GM03348 (cell line): ENCODE measurements around the gene KIAA1755.

ENCODE experiments used
- DNase-seq: peaks from one replicate; pipeline ENCODE4 v3.0.0; 2012; ENCODE audit warnings: low spot score

Gene KIAA1755

DNA sequence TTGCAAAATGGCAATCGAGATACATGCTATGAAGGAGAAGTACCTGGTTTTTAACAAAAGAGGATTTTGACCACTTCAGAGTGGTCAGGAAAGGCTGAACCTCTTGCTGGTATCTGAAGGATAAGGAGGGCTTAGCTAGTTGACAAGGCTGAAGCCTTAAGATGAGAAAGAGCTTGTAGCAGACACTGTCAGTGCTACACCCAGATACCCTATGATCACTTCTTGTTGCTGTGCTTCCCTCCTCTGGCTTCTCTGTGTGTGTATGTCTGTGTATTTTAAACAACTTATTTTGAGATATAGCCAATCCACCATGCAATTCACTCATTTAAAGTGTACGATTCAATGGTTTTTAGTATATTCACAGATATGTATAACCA is 56.6 kb downstream of the KIAA1755 start:
- DNase-seq: no peak

DNA sequence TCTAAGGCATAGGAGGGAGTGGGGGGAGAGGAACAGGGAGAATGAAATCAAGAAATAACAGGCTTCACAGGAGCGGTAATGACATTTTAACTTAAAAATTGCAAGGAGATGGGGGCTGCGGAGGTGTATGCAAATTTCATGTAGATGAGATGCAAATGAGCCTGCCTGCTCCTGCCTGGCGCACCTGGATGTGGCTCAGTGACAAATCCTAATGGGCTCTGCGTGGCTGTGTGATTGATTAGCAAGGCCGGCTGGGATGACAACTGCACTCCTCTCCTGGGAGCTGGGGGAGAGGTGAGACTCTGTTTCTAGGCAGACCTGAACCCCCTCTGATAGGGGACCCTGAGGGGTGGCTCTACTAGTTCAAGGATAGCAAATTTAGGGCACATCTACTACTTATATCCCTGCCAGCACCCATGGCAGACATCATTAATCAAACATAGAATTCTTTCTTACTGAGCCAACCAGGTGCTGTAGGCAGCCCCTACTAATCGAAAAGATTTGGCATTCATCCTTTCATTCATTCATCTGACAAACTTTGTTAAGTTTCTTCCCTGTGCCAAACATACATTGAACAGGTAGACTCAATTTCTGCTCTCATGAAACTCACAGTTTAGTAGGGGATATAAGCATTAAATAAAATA is 57.1 kb downstream of the KIAA1755 start:
- no peak for DNase-seq

DNA sequence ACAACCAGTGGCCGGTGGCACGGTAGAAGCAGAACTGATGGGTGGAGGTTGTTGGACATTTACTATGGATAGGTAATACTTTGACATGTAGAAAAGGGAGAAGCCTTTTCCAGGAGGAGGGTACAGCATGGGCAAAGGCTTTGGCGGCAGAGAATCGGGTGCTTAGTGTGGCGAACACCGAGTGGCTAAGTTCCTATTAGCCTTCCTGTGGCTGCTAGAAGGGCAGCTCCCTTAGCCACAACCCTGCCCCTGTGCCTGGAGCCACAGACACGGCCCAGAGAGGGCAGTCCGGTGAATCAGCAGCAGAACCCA is 57.6 kb downstream of the KIAA1755 start:
- DNase-seq: no peak

DNA sequence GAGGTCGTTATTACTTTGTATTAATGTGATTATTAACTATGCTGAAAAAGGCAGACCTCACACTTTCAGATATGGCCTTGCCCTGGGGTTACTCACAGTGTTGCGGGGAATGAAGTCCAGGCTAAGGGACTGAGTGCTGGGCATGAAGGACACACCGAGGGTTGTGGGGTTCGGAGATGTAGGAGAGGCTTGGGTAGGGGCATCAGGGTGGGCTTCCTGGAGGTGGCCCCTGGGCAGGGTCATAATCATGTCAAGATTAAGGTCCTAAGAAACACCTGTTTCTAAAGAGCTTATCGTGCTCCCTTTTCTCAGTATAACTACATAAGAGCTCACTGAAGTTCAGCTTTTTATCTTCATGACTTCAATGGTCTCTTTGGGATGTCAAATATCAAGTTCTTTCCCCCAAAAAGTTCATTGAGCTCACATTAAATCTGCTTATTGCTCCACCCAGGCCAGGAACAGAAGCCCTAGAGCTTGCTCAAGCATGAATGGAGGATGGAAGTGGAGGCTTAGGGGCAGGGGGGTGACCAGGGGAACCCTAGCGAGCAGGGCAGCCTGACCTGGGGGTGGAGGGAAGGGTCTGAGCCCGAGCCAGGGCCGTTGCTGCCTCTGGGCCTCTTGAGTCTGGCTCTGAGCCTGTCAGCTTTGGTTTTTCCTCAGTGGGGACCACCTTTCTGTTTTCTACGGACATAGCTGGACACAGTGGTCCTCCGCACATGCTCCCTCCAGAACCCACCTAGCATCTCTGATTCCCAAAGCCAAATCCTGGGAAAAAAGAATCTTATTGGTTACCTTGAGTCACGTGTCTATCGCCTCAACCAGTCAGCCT is 58.2 kb downstream of the KIAA1755 start:
- DNase-seq: no peak

DNA sequence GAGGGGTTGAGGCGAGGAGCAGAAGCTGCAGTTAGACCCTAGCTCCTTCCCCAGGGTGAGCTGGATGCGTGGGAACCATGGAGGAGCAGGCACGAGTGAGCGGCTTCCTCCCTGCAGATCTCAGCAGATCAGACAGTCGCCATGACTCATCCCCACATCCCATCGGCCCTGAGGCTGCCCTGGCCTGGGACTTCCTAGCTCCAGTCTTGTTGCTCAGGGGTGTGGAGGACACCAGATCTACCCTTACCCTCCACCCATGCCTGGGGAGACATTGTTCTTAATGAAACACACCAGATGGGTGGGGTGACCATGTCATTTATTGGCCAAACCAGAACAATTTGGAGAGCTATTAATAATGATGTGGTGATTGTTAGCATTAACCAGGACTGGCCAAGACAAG is 59.2 kb downstream of the KIAA1755 start:
- peak; percentile 82 for DNase-seq

DNA sequence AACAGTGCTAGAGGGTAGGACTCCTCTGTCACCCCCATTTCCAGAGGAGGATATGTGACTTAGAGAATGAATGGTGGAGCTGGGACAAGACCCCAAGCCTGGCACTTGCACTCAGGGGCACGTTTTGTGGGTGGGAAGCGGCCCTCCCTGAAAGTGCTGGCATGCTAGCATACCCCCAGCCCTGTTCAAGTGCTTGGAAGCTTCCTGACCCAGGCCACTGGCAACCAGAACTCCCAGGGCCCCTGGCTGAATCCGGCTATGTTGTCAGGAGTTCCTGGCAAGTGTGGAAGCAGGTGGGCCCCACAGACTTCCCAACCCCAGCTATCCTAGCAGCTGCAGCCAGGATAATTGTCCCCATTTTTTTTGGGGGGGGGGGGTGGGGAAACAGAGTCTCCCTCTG is 59.9 kb downstream of the KIAA1755 start:
- DNase-seq: no peak

DNA sequence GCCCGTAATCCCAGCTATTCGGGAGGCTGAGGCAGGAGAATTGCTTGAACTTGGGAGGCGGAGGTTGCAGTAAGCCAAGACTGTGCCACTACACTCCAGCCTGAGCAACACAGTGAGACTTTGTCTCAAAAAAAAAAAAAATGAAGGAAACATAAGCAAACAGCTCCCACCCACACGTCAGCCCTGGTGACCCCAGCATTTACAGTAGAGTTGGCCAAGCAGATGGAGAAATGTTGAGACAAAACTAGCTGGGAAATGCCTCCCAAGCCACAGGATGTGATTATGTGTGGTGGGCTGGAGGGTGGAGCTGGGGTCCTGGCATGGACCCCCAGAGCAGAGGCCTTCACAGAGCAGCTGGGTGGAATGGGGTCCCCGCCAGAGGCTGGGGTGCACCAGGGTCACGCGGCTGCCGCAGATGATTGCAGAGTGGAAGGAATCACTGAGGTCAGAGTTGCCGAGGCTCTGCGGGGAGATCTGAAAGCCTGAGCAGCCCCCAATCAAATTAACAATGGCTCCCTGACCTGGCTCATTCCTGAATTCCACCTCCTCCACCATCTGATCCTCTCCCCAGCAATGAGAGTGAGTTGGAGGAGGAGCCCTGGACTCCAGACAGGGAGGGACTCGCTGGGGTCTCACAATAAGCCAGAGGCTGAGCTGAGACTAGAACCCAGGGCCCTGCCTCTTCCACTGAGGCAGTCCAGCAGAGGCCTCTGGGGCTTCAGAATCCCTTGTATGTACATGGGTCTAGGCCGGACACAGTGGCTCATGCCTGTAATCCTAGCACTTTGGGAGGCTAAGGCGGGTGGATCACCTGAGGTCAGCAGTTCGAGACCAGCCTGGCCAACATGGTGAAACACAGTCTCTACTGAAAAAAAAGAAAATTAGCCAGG is 60.8 kb downstream of the KIAA1755 start:
- DNase-seq: no peak

DNA sequence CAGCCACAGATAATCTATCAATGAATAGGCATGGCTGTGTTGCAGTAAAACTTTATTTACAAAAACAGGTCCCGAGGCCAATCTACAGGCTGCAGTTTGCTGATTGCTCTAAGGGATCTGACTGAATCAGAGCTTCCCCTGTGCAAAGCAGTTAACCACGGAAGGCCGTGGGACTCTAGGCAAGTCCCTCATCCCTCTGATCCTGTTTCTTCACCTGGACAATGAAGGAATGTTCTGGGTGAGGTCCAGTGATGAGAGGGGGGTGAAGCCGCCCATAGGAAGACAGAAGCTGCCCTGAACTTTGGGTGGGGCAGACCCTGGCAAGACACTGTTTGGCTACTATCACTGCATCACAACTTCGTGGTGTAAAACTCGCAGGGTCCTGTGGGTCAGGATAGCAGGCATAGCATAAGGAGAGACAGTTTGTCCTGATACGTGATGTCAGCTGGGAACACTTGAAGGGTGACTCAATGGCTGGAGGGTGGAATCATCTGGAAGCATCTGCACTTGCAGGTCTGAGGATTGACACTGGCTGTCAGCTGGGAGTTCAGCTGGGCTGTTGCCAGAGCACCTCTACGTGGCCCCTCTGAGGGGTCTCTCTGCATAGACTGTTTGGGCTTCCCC is 62.2 kb downstream of the KIAA1755 start:
- no peak for DNase-seq

DNA sequence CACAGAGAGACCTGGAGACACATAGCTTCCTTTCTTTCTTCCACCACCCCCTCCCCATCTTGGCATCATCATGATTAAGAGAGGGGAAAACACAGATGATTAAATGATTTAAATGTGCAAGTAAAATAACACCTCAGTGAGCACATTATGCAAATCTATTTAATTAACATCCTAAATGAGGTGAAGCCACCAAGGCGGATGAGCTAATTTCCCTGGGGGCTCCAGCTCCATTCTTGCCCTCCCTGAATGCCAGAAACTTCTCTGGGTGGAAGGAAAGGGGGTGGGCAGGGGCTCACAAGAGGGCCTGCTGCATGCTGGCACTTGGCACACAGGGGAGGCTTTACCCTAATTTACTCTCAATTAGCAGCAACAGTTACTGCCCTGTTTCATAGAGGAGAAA is 62.9 kb downstream of the KIAA1755 start:
- DNase-seq: no peak

DNA sequence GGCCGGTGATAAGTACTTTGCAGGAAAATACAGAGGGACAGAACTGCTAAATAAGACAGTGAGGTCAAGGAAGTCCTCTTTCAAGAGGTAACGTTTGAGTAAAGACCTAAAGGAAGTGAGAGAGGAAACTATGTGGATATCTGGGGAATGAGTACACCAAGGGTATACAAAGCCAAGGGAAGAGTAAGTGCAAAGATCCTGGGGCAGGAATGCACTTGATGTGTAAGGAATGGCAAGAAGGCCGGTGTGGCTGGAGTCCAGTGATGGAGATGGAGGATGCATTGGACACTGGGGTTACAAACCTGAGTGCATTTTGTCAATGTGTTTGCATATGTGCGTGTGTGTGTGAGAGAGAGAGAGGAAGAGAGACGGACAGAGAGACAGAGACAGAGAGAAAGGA is 63.3 kb downstream of the KIAA1755 start:
- no peak for DNase-seq

DNA sequence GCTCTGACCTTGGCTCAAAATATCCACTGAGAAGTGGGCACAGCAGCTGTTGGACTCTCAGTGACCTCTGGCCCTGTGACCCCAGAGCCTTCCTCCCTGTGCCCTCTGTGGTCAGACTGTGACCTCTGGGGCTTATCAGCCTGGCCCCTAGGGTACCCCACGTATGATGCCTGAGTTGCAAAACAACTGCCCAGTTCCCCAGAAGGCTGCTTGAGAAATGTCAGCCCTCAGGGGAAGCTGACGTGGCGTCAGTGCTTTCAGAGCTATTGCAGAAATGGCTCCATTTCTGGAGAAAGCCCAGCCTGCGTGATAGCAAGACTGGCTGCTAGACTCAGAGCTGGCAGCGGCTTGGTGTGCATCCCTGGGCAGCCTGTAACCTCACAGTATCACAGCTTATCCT is 63.9 kb downstream of the KIAA1755 start:
- DNase-seq: no peak

DNA sequence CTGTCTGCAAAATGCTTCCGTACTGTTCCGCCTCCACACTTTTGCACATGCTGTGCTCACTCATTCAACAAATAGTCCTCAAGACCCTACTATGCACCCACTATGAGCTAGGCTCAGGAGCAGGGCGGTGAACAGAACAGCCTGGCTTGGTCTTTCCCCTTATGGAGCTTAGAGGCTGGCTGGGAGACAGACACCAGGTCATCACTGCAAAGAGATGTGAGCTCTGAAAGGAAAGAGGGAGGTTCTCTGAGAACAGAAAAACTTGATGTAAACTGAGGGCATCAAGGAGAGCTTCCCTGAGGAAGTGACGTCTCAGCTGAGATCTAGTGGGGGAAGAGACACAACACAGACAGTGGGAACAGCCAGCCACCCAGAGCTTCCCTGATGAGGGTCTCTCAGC is 64.5 kb downstream of the KIAA1755 start:
- no peak for DNase-seq

DNA sequence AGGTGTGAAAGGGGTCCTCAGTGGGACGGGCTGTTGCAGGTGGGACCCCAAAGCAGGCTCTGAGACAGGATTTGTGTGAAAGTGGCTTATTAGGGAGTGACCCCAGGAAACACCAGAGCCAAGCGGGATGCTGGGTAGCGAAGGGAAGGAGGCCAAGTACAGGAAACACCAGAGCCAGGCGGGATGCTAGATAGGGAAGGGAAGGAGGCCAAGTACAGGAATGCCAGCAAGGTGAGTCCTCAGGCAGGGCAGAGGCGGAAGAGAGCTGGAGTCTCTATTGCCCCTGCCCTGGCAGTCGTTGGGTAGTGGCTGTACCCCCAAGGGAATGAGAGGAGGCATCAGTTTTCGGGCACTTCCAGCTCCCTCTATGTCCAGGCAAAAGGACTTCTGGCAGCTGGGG is 65.0 kb downstream of the KIAA1755 start:
- no peak for DNase-seq

DNA sequence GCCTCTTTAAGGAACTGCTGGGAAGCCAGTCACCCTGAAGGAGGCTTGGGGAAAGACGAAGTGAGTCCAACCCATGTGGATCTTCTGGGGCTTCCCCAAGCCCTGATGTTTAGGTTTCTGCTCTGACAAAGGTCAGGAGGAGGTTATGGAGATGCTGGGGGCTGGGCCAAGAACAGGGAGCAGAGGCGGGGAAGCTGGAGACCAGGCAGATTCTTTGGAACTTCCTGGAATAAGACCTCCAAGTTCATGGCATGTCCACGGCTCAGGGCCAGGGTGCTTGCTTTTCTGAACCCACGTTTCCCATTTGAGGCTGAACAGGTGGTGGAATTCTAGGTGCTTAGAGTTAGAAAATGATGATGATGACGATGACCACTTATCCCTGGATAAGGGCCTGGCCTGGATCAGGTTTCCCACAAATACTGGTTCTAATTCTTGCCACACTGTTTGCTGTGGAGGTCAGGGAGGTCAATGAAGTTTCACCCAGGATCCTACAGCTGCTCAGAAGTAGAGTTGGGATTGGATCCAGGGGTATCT is 65.5 kb downstream of the KIAA1755 start:
- DNase-seq: no peak

DNA sequence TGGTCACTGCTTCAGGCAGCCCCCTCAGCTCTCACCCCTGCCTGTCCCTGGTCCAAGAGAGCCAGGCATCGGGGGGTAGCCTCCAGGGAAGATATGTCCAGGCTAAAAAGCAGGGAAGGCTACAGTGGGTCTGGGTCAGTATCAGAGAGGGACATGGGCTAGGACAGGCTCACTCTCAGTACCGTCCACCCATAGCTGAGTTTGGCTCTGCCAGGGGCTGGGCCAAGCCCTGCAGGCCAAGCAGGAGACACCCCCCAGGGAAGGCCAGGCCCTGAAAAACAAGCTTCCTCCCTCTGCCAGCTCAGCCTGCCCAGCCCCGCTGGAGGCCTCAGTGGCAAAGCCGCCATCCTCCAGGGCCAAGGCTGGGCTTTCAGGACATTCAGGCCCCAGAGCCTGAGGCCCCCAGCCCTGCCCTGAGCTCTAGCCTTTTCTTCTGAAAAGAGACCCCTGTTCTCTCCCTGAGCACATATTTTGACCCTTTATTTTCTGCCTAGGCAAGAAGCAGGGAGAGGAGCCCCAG is 66.9 kb downstream of the KIAA1755 start:
- DNase-seq: no peak

DNA sequence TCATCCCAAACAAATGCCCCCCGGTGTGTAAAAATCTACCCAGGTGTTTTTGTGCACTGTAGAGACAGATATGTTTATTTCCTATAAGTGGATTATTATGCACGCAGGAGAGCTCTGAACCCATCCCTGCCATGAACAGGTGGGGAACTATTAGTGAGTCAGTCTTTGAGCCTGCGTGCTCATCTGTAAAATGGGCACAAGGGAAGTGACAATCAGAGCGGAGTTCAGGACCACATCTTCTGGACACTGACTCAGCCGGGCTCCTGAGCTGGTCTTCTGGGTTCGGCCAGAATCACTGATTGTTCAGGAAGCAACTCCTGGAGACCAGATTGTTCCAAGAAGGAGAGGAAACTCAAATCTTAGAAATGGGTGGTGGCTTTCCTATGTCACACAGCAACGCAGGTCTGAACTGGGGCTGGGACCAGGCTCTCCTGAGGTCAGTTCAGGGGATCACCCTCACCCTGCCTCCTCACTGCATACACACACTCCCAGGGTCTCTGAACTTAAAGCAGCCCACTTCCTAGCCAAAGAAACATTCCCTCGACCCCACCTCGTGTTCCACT is 68.1 kb downstream of the KIAA1755 start:
- no peak for DNase-seq

DNA sequence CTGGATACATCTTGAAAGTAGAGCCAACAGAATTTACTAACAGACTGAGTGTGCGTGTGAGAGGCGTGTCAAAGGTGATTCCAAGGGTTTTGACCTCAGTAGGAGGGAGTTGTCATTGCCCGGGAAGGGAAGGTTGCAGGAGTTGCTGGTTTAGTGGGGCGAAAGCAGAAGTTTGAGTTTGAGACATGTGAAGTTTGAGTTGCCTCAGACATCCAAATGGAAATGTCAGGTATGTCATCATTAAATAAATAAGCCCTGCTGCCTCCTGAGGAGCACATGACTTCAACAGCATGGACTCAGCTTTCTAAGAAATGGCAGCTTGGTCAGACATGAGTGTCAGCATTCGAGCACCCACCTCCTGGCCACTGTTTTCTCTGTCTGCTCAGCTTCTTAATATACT is 68.9 kb downstream of the KIAA1755 start:
- no peak for DNase-seq

DNA sequence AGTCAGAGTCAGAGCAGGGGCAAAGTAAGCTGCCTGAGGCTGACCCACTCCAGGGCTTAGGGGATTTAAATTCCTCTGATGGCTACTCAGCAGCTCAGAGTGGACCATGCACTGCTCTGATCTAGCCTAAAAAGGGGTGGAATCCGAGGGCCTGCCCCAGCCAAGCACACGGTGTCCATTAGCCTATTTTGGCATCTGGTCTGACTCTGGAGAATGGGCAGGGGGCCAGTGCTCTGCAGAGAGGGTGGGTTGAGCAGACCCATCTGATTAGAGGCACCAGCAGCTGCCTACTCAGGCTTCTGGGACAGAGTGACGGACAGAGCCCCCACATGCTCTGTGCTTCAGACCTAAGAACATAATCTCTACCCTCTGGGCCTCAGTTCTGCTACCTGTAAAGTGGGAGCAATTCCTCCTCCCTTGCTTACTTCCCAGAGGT is 69.6 kb downstream of the KIAA1755 start:
- no peak for DNase-seq

DNA sequence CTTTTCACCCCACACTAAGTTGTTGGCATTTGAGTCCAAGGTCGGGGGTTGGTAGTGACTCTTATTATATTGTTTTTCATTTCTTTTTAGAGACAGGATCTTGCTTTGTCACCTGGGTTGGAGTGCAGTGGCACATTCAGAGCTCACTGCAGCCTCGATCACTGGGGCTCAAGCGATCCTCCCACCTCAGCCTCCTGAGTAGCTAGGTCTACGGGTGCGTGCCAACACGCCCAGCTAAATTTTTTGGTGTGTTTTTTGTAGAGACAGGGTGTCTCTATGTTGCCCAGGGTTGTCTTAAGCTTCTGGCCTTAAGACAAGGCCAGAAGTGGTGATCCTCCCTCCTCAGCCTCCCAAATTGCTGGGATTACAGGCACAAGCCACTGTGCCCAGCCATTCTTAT is 70.4 kb downstream of the KIAA1755 start:
- no peak for DNase-seq

DNA sequence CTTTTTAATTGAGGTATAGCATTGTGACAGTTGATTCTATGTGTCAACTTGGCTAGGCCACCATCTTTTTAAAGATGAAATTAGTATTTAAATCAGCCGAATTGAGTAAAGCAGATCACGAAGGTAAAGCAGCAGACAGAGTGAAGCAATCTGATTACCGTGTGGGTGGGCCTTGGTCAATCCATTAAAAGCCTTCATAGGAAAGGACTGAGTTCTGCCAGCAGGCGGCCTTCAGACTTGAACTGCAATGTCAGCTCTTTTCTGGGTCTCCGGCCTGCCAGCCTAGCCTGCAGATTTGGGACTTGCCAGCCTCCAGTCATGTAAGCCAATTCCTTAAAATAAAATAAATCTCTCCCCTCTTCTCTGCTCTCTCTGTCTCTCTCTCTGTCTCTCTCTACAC is 73.0 kb downstream of the KIAA1755 start:
- peak; percentile 57 for DNase-seq

DNA sequence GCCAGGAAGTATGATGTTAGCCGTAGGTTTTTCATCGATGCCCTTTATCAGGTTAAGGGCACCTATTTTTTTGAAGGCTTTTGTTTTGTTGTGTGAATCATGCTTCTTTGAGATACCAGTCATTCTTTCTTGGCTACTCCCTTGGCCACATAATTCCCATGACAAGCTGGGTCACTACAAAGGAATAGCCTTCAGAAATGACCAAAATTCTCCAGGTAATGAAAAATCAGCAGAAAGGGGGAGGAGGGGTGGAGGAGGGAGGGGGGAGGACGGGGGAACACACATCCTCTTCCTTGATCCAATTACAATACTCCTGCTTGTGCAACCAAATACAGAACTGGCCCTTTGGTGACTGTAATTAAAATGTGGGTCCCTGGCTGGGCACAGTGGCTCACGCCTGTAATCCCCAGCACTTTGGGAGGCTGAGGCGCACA is 73.7 kb downstream of the KIAA1755 start:
- no peak for DNase-seq

DNA sequence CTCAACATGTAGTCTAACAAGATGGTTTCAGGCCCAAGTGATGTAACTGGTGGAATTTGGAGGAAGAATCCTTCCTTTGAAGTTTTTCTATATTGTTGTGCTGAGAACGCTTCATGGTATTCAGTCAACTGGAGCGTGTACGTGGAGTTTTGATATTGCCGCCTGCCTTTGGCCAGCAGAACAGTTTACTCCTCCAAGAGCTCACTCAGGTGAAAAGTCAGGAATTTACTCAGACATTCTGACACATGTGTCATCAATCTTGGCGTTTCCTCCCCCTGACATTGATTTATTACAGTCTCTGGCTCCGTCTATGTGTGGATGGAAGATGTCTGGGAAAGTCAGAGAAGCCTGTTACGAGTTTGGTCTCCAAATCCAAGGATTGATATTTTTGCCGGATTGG is 76.4 kb downstream of the KIAA1755 start:
- DNase-seq: no peak
